Loucy (cell line): ENCODE data around the gene GLI1.

Experiments
- CTCF ChIP-seq: fragments of 200-600 bp; sonication (generic); conservative IDR thresholded peaks from 2 replicates; pipeline ENCODE4 v1.5.1; 2014; ENCODE audit warnings: mild to moderate bottlenecking, antibody characterized with exemption, low read length
- EZH2phosphoT487 ChIP-seq: fragments of 200-600 bp; IDR thresholded peaks from 2 replicates; pipeline ENCODE4 v1.6.1; 2018; ENCODE audit warnings: antibody characterized with exemption, mild to moderate bottlenecking, moderate library complexity, borderline replicate concordance

GRCh38 chr12:57410534-57410933, 49.1 kb upstream of the GLI1 start:
- TF ChIP-seq CTCF (no peak), EZH2phosphoT487 (no peak)
